HUDEP-2 (cell line): ENCODE results near the gene NPHS2.

Source experiments
- DNase-seq, 76 experiments: peaks; one replicate each; lab custom pipeline; 2025; ENCODE audit not compliant: unreplicated experiment in 76 of 76; lab: John Stamatoyannopoulos, UW

Gene NPHS2

DNA sequence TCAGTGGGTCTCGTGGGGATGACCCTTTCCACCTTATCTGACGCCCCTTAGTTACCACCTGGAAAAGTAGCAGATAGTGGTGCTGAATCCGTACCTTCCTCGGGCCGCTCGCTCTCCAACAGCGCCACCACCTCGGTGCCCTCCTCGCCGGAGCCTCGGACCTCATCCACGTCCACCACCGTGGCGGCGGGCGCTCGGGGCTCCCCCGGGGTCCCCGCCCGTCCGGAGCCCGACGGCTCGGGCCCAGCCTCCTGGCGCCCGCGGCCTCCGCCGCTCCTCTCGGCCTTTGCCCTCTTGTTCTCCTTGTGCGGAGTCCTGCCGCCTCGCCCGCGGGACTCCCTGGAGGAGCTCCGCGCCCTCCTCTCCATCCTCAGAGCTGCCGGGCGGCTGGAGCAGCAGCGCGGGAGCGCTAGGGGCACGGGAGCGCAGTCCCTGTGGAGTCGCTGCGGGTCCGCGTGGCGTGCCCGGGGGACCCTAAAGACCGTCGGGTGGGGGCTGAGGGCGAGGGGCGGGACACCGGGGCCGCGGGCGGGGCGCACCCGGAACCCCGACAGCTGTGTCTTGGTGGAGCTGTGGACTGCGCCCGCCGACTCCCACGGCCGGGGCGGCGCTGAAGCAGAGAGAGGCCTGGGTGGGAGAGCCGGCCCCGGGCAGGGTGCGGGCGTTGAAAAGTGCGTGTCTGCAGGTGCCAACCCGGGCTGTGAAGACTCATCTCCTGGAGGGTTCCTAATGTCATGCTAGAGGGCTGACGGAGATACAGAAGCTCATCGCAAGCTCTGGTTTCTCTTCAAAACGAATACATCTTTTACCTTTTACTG is at the start of gene NPHS2:
Gene NPHS2, minus strand, starts transcription at position 452 of the 818 bp plus-strand sequence. Its CDS starts 84 bp downstream, at position 368.
- no peak for DNase-seq

DNA sequence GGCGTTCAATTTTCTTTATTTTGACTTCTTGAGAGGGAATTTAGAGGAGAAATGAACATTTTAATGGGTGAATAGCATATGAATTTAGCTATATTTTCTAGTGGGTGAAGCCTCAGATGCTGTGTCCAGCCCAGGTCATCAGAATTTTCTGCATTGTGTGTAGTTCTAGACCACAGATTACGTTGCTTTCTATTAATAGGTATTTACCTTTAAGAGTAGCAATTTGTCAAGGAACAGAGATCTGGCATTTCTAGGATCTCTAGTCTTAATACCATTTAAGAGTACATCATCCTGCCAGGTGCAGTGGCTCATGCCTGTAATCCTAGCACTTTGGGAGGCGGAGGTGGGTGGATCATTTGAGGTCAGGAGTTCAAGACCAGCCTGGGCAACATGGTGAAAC is 36.6 kb upstream of the NPHS2 start:
- DNase-seq: no peak

DNA sequence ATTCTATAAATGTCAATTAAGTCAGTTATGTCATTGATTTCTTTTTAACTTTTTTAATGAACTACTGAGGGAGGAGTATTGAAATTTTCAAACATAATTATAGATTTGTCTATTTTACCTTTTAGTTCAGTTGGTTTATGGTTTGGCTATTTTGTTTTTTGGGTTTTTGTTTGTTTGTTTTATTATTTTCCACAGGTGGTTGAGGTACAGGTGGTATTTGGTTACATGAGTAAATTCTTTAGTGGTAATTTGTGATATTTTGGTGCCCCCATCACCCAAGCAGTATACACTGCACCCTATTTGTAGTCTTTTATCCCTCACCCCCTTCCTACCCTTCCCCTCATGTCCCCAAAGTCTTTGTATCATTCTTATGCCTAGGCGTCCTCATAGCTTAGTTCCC is 25.3 kb upstream of the NPHS2 start:
- no peak for DNase-seq

DNA sequence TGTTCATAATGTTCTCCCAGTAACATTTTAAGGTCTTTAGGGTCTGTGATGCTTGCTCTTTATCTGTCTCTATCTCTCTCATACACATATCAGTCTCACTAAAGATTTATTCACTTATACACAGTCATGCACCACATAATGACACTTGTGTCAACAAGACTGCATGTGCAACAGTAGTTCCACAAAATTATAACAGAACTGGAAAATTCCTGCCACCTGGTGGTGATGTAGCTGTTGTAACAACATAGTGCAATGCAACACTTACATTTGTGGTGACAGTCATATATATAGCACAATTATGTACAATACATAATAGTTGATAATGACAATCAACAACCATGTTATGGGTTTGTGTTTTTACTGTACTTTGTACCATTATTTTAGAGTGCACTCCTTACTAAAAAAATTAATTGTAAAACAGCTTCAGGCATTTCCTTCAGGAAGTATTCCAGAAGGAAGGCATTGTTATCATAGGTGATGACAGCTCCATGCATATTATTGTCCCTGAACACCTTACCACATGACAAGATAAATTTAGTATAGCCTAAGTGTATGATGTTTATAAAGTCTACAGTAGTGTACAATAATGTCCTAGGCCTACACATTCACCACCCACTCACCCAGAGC is 24.0 kb upstream of the NPHS2 start:
- DNase-seq: peak in 14 of 76 experiments; percentile 1 to 39 (median 9)

DNA sequence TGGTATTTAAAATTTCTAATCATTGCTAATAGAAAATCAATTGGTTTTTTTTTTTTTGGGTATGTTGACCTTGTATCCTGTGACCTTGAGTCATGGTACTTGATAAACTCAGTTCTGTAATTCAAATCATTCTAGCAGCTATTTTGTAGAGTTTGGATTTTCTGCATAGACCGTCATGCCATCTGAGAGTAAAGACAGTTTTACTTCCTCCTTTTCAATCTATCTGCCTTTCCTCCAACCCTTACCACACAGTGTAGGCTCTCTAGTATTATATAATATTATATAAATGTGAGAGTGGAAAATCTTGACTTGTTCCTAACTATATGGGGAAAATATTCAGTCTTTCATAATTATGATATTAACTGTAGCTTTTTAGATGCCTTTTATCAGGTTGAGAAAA is 22.9 kb upstream of the NPHS2 start:
- no peak for DNase-seq

DNA sequence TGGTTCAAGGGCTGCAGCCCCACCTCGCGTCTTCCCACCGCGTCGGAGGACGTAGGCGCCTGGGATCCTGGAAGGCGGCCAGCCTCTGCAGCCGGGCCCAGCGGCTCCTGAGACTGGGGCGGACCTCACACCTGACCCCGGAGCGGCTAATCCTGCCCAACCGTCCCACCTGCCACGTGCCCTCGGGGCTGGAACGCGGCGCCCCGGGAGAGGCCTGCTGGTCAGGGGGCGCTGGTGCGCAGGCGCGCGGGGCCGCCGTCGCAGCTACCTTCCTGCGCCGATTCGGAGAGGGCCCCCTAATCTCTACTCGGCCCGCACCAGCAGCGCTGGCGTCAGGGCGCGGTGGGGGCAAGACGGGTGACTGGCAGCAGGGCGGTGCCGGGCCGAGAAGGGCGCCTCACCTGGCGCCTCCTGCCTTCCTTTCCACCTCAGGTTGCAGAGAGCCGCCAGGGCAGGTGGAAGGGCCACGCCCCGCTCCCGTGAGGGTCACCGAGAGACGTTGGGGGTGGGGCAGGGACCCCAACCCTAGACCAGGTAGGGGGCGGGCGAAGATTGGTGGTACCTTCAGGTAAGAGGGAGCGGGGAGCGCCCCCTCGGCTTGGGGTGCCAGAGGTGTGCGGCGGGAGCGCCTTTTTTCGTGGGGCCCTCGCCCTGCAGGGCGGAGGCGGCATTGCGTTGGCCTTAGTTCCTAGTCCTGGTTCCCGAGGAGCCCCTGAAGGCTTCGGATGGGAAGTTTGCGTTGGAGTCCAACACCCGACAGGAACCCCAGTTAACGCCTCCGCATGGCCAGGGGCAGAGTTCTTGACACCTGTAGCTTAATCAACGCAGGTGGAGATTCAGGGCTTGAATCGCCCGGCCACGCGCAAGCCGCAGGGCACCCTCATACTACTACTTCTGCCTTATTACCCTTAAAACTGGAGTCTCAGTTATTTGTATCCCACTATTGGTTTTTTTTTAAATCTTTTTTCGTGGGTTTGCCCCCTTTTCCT is 16.1 kb upstream of the NPHS2 start, which contains the start of gene TDRD5:
Gene TDRD5, plus strand, starts transcription at position 241 of the 989 bp plus-strand sequence. CDS start 784 bp downstream, outside the sequence.
- no peak for DNase-seq

DNA sequence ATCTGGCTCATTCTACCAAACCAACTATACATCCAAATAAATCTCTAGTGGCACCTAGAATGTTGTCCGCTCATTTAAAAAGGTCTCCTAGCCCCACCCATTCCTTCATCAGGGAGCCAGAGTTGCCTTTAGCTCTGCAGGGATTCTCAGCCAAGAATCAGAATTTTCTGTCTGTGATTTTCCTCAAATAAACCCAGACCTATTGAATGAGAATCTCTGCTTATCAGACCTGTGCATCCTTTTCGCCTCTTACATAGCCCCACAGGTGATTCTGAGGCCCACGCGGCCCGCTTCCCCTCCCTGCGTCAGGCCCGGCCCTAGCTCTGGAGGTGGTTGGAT is 15.5 kb upstream of the NPHS2 start:
- no peak for DNase-seq

DNA sequence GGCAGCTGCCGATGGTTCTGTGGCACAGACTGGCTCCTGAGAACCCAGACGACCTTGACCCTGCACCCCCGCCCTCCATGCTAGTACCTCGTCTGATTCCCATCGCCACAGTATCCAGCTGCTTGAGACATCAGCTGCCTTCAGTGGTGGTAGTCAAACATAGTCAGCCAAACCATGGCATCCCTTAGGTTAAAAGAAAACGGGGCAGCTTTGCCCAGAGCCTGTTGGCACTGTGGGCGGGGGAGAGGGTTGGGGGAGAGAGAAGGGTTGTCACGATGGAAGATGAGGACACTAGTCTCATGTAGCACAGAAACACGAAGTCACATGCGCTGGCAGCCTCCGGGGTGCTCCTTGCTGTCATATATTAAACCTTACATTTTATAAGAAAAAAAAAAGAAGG is 14.9 kb upstream of the NPHS2 start:
- DNase-seq: no peak

DNA sequence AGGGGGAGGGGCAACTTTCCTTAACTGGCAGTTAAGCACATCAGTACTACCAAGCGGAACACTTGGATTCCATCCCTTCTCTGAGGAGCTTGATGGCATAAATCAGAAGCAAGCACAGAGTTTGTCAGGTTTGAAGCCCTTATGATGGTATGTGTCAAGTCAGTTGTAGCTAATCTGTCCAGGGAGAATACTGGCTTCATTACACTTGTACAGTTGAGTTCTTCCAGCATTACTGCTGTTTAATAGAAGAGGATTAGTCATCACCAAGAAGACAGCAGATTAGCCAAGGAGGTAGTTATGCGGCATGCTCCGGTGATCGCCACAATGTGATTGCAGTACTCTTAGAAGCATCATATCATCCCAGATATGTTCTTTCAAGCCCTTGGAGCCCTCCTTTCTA is 13.8 kb upstream of the NPHS2 start:
- DNase-seq: no peak

DNA sequence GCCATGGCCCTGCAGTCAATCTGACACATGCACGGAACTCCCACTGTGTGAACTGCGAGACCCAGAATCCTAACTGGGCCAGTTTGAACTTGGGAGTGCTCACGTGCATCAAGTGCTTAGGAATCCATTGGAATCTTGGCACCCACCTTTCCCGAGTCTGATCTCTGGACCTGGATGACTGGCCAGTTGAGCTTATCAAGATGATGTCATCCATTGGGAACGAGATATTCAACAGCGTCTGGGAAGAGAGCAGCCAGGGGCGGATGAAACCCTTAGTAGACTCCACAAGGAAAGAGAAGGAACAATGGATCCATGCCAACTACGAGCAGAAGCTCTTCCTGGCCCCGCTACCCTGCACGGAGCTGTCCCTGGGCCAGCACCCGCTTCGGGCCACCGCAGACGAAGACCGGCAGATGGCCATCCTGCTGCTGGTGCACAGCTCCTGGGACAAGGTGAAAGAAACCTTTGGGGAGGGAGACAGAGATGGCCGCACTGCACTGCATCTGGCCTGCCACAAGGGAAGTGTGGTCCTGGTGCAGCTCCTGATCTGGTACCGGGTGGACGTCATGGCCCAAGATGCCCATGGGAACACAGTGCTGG is 12.8 kb upstream of the NPHS2 start:
- DNase-seq: no peak

DNA sequence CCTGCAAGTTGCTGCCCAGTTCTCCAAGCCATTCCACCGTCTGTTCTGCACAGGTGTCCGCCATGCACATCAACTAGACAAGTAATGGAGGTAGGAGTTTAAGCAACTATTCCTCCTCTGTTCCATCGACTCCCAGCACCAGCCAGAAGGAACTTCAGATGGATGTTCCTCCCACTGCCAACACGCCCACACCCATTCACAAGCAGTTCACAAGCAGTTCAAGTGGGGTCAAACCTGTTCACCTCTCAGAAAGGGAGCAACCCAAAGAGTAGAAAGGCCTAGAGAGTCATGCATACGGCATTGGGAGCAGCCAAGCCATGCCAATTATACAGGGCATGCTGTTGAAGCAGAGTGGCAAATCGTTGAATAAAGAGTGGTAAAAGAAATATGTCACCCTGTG is 11.6 kb upstream of the NPHS2 start:
- no peak for DNase-seq

DNA sequence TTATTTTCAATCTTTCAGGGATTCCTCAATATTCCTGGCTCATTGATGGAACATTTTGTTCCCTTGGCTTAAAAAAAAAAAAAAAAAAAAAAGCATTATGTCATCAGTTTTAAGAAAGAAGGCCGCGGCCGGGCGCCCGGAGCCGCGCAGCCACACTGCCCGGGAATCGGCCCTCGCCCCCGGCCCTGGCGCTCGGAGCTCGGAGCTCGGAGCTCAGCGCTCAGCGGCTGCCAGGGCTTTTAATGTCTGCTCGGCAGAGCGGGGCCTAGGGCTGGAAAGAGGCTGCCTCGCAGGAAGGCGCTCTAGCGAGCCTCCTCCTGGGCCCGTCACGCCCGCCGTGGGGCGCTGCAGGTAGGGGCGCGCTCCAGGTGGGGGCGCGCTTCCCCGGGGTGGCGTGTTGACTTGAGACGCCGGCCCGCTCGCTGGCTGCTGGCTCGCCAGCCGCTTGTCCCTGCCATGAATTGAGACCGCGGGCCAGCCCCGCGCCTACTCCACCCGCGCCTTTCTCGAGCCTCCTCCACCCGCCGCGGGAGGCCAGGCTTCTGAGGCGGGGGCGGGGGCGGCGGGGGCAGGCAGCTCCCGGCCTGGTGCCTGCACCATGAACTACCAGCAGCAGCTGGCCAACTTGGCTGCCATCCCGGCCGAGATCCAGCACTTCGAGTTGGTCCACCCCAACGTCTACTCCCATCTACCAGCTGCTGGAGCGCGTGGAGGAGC is 10.5 kb upstream of the NPHS2 start:
- peak in 11 of 76 experiments; percentile 2 to 24 (median 7) for DNase-seq

DNA sequence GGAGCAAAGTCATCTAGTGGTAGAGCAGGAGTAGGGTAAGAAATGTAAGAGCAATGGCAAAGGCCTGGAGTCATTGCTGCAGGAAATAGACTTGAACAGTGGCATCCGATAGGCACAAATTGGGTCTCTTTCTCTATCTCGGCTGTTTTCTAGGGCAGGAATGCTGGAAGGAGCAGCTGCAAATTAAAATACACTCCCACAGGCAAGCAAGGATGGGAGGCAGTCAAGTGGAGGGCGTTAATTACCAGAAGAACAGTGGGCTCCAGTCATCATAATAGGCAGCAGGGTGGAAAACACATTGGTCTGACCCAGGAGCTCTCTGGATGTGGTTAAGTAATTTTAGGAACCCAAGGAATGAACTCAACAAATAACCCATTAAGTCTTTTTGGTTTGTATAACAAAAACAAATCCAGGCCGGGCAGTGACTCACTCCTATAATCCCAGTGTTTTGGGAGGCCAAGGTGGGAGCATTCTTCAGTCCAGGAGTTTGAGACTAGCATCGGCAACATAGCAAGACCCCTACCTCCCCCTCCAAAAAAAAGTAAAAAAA is 8.1 kb upstream of the NPHS2 start:
- DNase-seq: no peak

DNA sequence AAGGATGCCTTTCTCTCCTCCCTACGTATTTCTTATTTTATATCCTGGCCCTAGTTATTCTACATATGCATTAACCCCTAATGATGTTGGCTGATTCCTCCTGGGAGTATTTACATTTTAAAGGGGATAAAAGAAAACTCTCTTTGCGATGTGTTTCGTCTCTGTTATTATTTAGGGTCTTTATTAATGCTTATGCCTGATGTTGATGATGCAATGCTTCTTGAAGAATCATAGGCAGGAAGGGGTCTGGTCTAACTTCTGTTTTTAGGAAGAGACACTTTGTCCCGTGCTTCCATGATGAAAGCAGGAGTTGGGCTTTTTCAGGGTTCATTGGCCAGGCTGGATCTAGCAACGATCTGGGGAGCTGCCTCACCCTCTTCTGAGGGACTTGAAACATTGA is 761 bp upstream of the NPHS2 start:
- no peak for DNase-seq

DNA sequence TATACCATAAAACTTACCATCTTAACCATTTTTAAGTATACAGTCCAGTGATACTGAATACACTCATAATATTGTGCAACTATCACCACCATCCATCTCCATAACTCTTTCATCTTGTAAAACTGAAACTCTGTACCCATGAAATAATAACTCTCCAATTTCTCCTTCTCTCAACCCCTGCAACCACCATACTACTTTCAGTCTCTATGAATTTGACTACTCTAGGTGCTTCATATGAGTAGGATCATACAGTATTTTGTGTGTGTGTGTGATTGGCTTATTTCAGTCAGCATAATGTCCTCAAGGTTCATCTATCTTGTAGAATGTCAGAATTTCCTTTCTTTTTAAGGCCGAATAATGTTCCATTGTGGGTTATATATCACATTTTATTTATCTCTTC is 17.7 kb downstream of the NPHS2 start:
- DNase-seq: no peak

DNA sequence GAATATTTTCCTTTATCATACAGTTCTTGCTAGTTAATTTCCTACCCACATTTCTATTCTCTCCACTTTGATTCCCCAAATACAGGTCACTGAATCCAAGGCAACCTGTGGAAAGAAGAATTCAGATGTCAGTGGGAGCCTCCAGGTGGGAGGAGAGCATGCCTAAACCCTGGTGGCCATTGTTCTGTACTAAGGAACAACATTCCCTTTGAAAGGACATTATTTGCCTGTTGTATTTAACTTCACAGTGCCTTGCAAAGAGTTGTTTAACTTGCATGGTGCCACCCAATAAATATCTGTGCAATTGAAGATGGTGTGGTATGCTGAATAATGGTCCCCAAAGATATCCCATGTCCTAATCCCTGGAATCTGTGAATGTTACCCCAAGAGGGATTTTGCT is 21.3 kb downstream of the NPHS2 start:
- DNase-seq: no peak

DNA sequence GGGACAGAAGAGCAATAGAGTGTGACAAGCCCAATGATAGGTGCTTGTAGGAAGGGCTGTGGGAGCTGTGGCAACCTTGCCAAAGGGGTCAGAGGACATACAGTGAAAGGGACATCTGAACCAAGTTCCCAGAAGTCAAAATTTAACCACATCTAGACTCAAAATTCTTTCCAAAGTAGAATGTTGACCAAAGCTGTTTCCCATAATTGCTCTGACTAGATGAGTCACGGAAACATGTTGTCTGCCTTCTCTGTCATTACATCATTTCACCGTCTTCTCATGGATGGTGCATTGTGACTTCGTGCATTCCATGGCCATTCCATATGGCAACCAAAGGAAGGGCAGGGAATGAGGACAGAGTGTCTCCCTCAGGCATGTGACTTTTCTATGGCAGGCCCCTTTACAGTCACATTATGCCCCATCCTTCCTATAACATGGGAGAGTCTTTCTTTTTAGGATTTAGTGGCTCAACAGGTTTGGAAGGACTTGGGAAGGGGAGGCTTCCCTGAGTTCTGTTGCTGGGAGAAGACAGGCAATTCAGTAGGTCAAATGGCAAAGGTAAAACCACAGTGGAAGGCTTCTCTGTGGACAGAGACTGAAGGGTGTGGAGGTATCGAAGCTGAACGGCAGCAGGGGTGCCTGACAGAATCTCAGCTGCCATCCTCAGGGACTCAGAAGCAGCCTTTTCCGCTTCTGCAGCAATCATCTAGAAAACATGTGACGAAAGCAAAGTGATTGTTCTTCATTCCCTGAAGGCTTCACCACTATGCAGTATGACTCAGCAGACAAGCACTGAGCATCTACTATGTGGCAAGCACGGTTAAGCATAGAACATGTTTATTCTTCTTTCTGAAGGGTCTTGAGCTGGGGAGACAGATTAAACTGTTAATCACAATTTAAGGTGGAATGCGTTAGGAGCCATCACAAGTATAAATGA is 24.7 kb downstream of the NPHS2 start:
- DNase-seq: no peak

DNA sequence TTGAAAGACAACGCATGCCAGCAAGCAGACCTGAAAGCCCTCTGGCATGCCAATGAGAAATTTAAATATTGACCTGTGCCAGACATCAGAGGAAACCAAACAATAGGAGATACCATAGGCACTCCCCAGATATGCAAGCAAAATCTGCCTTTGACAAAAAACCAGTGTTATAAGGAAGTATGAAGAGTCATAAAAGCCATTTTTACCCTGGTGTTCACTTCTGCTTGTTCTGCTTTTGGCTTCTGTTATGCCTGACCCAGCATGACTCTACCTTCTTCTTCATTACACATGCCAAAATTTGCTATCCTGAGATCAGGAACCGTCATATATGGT is 26.4 kb downstream of the NPHS2 start:
- no peak for DNase-seq
